Uterine smooth muscle cell (primary cell): ENCODE measurements around the gene DNAJC8. TPM values are rescaled to one million over a fixed set of nuclear protein-coding genes. Genes with fewer than 3 reads are reported as not detected.

Source experiments
- total RNA-seq: library from RNA; depleted of rRNA; stranded (reverse); fragments of >200 nt; gene quantifications from 2 replicates; pipeline ENCODE4 v1.2.3, GENCODE V29; 2014

DNAJC8 gene
- 81.6 and 86.9 TPM in 2 replicates for total RNA-seq

DNA sequence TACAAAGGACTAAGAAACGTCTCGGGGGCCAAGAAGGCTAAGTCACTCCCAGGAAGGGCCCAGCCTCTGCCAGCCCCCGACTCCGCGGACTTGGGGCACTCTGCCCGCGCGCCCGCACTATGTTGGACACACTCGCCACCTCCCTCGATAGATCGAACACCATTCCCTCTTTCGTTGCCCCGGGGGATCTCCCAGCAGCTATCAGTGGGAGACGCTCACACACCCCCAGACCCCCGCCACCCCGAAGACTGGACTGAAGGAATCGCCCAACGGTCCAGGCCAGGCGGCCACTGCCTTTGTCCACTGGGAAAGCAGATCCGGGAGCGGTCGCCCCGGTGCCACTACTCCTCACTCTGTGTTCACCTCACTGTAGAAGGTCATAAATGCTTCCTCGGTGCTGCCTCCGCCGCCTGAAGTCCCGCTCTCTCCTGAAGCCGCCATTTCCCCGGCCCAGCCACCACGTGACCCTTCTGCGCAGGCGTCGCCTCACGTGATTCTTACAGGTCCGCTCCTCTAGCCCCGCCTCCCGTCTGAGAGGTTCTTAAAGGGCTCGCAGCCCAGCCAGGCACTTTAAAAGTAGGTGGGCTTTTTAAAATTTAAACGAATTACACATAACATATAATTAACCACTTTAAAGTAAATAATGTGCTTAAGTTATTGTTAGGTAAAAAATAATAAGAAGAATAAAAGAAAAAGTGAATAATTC lies at the start of gene DNAJC8:
DNAJC8 (minus strand) TSS at position 472 of the 706 bp plus-strand sequence; CDS start at position 441, 31 bp downstream.

DNA sequence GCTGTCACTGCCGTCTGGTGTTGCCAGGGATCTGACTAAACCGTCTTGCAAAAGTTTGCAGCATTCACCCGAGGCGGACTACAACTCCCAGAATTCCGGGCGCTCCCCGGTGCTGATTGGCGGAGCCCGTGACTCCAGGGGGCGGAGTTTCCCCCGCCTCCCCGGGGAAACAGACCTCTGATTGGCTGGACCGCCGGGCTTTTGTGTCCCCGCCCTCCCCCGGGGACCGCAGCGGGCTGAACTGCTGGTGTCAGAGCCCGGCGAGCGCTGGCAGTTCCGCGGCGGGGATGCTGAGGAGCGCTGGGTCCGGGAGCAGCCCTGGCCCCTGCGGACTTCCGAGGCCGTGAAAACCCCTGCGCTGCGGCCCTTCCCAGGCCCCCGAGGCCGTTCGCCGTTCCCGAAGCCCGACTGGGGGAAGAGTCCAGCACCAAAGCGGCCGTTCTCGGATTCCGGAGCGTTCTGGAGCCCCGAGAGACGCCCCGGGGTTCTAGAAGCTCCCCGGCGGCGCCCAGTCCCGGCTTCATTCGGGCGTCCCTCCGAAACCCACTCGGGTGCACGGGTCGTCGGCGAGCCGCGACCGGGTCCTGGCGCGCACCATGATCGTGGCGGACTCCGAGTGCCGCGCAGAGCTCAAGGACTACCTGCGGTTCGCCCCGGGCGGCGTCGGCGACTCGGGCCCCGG lies 26.6 kb upstream of the DNAJC8 start, which contains the start of gene SESN2:
SESN2 (plus strand) TSS at position 267 of the 682 bp plus-strand sequence; CDS start at position 597, 330 bp downstream.

GRCh38 chr1:28235755-28236655 lies 3.2 kb upstream of the DNAJC8 start, which contains the start of gene ATP5IF1:
TSS of gene ATP5IF1 (plus strand) at chr1:28236124. CDS start at chr1:28236184, 60 bp downstream.

GRCh38 chr1:28176492-28177470 lies 56.0 kb downstream of the DNAJC8 start, which contains the start of gene PTAFR:
TSS of gene PTAFR (minus strand) at chr1:28176690. CDS start at chr1:28151021, 25,669 bp downstream.

Other genes starting within 250 kb of the DNAJC8 start
- 10.5 and 12.3 TPM in 2 replicates for gene EYA3, start 144.4 kb downstream of the DNAJC8 start, total RNA-seq
- gene PTAFR, start 56.3 kb downstream of the DNAJC8 start, total RNA-seq = 0.12 and 0.33 TPM in 2 replicates
- gene ATP5IF1, start 3.1 kb upstream of the DNAJC8 start, total RNA-seq = 124 and 156 TPM in 2 replicates
- 41.4 and 67.0 TPM in 2 replicates for gene SESN2, start 26.5 kb upstream of the DNAJC8 start, total RNA-seq
- 28.0 and 35.6 TPM in 2 replicates for gene MED18, start 96.0 kb upstream of the DNAJC8 start, total RNA-seq
- 5.2 and 5.9 TPM in 2 replicates for gene PHACTR4, start 136.7 kb upstream of the DNAJC8 start, total RNA-seq